HFFc6 (cell line): Measurements from ENCODE around the gene TOMM40L. TPM values are rescaled to one million over a fixed set of nuclear protein-coding genes. Genes with fewer than 3 reads are reported as not detected.
"Not testable (repeated sequence)": the region's sequence is repeated elsewhere in the genome, so short reads cannot be mapped to it uniquely, and the experiment has no call there.

Experiments
- DNase-seq: peaks from one replicate; pipeline ENCODE4 v3.0.0-alpha.2; 2018
- H3K27ac Mint-ChIP-seq: 2 replicates; pipeline ENCODE4 v1.8.0; 2020; ENCODE audit warnings: mild to moderate bottlenecking, mixed read lengths
- H3K27me3 Mint-ChIP-seq: 2 replicates; pipeline ENCODE4 v1.8.0; 2021; ENCODE audit warnings: mild to moderate bottlenecking, moderate library complexity, mixed read lengths; ENCODE audit not compliant: insufficient read depth
- H3K36me3 Mint-ChIP-seq: 2 replicates; pipeline ENCODE4 v1.8.0; 2021; ENCODE audit warnings: low read depth, mixed read lengths
- H3K4me1 Mint-ChIP-seq: 2 replicates; pipeline ENCODE4 v1.8.0; 2020; ENCODE audit warnings: low read depth, mixed read lengths
- H3K4me3 Mint-ChIP-seq: 2 replicates; pipeline ENCODE4 v1.8.0; 2020; ENCODE audit warnings: mild to moderate bottlenecking, moderate library complexity, mixed read lengths
- H3K9me3 Mint-ChIP-seq: 2 replicates; pipeline ENCODE4 v1.8.0; 2020; ENCODE audit warnings: mild to moderate bottlenecking, mixed read lengths
- total RNA-seq, 6 experiments: library from RNA; stranded (reverse); fragmentation: NEBNext Ultra II Directional; extraction: Animal tissue kit (Norgen Biotek cat#: 25700); gene quantifications; 2 replicates in 1 of 6; 3 replicates in 5 of 6; pipeline ENCODE4 v1.2.3, GENCODE V29; 2021
- TF ChIP-seq, protein P1 (sequence below): fragments of 200-600 bp; sonication (generic); IDR thresholded peaks from 2 replicates; pipeline ENCODE4 v1.5.0; 2021; ENCODE audit warnings: antibody characterized with exemption, mild to moderate bottlenecking

TOMM40L gene
- total RNA-seq, 6 experiments from 2014 or later = 9.8 to 13.6 (median 10.6) TPM

DNA sequence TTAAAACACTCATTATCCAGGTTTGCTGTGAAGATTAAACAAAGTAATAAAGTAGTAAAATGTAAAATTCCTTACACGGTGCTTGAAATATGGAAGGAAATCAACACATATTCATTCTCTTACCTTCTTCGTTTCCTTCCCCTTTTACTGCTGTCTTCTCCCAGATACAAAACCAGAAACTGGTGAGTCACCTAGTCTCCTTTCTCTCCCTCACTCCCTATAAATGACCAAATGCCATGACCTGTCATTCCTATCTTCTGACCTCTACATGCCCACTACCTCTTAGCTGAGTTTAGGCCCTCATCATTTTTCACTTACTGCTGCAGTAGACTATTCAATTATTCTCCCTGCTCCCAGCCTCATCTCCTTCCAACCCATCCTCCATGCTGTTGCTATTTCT lies 16.5 kb downstream of the TOMM40L start:
- H3K4me3 Mint-ChIP-seq = no peak overlapping the region
- no peaks in the 10 kb centered on the region for H3K9me3 Mint-ChIP-seq
- H3K27me3 Mint-ChIP-seq = peaks cover 17% of the 10 kb centered on the region
- no peak overlapping the region for H3K27ac Mint-ChIP-seq
- no peaks in the 10 kb centered on the region for H3K36me3 Mint-ChIP-seq
- peaks cover 17% of the 10 kb centered on the region for H3K4me1 Mint-ChIP-seq
- TF ChIP-seq, protein P1, sequence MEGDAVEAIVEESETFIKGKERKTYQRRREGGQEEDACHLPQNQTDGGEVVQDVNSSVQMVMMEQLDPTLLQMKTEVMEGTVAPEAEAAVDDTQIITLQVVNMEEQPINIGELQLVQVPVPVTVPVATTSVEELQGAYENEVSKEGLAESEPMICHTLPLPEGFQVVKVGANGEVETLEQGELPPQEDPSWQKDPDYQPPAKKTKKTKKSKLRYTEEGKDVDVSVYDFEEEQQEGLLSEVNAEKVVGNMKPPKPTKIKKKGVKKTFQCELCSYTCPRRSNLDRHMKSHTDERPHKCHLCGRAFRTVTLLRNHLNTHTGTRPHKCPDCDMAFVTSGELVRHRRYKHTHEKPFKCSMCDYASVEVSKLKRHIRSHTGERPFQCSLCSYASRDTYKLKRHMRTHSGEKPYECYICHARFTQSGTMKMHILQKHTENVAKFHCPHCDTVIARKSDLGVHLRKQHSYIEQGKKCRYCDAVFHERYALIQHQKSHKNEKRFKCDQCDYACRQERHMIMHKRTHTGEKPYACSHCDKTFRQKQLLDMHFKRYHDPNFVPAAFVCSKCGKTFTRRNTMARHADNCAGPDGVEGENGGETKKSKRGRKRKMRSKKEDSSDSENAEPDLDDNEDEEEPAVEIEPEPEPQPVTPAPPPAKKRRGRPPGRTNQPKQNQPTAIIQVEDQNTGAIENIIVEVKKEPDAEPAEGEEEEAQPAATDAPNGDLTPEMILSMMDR = no peak
- no peak for DNase-seq

DNA sequence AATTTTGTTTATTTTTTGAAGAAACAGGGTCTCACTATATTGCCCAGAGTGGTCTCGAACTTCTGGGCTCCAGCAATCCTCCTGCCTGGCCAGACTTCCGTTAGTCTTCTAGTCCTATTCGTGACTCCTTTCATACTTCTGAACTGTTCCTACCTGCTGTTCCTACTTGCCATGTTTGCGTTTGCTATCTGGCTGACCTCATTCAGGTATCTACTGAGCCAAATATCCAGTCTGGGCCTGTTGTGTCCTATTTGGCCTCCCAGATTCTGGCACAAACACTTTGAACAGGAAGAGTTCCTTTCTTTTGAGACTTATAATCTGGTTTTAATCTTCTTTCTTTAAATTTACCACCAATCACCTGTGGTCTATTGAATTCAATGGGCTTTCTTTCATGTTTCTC lies 19.0 kb downstream of the TOMM40L start:
- H3K4me3 Mint-ChIP-seq = no peak overlapping the region
- TF ChIP-seq, protein P1 = no peak
- peaks cover 18% of the 10 kb centered on the region for H3K27me3 Mint-ChIP-seq
- no peak for DNase-seq
- no peak overlapping the region for H3K27ac Mint-ChIP-seq
- peaks cover 11% of the 10 kb centered on the region for H3K4me1 Mint-ChIP-seq
- peaks cover 3% of the 10 kb centered on the region for H3K36me3 Mint-ChIP-seq
- H3K9me3 Mint-ChIP-seq = peaks cover 3% of the 10 kb centered on the region

DNA sequence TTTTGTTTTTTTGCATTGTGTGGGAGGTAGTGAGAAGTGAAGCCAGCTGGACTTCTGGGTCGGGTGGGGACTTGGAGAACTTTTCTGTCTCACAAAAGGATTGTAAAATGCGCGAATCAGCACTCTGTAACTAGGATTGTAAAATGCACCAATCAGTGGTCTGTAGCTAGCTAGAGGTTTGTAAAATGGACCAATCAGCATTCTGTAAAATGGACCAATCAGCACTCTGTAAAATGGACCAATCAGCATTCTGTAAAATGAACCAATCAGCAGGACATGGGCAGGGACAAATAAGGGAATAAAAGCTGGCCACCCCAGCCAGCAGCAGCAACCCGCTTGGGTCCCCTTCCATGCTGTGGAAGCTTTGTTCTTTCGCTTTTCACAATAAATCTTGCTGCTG lies 24.2 kb downstream of the TOMM40L start:
- DNase-seq, H3K27ac Mint-ChIP-seq, H3K4me1 Mint-ChIP-seq: not testable (repeated sequence)

DNA sequence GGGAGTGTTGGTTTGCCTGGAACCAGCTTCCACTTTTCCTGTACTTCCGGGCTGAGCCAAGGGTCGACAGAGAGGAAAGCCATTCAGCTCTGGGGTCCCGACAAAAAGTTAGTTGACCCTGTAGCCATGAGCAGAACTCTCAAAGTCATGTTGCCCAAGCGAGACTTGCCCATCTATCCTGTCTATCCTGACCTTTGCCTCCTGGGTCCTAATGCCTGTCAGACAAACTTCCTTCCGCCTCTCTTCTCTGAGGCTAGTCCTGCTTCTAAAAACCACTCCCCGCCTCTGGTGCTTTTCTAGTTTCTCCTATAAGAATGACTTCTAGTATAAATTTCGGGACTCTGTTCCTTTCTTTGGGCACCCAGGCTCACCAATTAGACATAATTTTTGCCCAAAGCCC lies 25.0 kb downstream of the TOMM40L start:
- Mint-ChIP-seq H3K9me3 (peaks cover 12% of the 10 kb centered on the region), H3K36me3 (peaks cover 10% of the 10 kb centered on the region), H3K4me3 (no peak overlapping the region), H3K4me1 (no peaks in the 10 kb centered on the region), H3K27me3 (peaks cover 18% of the 10 kb centered on the region), H3K27ac (no peak overlapping the region)
- TF ChIP-seq, protein P1 = no peak
- DNase-seq = no peak

More for the DNA sequence above, 24.2 kb downstream of the TOMM40L start:
- H3K4me3 Mint-ChIP-seq, H3K36me3 Mint-ChIP-seq: not testable (repeated sequence)
- peaks cover 12% of the 10 kb centered on the region for H3K9me3 Mint-ChIP-seq
- H3K27me3 Mint-ChIP-seq = peaks cover 20% of the 10 kb centered on the region

DNA sequence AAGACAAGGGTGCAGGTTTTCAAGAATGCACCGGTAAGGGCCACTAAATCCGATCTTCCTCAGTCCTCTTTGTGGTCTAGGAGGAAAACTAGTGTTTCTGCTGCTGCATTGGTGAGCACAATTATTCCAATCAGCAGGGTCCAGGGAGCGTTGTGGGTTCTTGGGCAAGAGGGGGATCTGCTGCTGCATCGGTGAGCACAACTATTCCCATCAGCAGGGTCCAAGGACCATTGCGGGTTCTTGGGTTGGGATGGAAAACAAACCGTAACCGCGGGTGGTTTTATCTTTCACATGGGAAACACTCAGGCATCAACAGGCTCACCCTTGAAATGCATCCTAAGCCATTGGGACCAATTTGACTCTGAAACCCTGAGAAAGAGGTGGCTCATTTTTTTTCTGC lies 25.7 kb downstream of the TOMM40L start:
- Mint-ChIP-seq H3K9me3 (peaks cover 13% of the 10 kb centered on the region), H3K4me1 (no peaks in the 10 kb centered on the region), H3K36me3 (peaks cover 10% of the 10 kb centered on the region), H3K4me3 (no peak overlapping the region), H3K27ac (no peak overlapping the region), H3K27me3 (peaks cover 19% of the 10 kb centered on the region)
- no peak for DNase-seq
- TF ChIP-seq, protein P1 = no peak

DNA sequence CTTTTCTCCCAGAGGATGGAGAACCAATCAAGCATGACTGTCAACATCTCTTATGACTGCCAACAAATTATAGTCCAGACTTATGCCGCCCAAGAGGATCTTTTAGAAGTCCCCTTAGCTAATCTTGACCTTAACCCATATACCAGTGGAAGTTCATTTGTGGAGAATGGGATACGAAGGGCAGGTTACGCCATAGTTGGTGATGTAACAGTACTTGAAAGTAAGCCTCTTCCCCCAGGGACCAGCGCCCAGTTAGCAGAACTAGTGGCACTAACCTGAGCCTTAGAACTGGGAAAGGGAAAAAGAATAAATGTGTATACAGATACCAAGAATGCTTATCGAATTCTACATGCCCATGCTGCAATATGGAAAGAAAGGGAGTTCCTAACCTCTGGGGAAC lies 29.4 kb downstream of the TOMM40L start:
- H3K4me3 Mint-ChIP-seq, DNase-seq, H3K4me1 Mint-ChIP-seq, H3K27ac Mint-ChIP-seq: not testable (repeated sequence)
- H3K27me3 Mint-ChIP-seq = peaks cover 43% of the 10 kb centered on the region
- H3K9me3 Mint-ChIP-seq = peaks cover 26% of the 10 kb centered on the region
- H3K36me3 Mint-ChIP-seq = peaks cover 22% of the 10 kb centered on the region

DNA sequence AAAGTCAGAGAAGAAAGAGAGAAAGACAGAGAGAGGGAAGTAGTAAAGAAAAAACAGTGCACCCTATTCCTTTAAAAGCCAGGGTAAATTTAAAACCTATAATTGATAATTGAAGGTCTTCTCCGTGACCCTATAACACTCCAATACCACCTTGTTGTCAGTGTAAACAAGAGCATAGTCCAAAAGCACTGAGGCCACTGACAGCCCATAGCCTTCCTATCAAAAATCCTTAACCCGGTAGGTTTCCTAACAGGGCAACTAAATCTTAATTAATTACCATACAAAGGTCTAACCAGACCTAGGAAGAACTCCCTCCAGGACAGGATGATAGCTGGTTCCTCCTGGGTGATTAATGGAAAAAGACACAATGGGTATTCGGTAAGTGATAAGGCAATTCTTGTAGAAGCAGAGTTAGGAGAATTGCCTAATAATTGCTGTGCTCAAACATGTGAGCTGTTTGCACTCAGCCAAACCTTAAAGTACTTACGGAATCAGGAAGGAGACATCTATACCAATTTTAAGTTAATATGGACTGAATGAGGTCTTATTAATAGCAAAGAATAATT lies 30.2 kb downstream of the TOMM40L start:
- peaks cover 20% of the 10 kb centered on the region for H3K36me3 Mint-ChIP-seq
- peaks cover 23% of the 10 kb centered on the region for H3K9me3 Mint-ChIP-seq
- not testable (repeated sequence) for H3K4me3 Mint-ChIP-seq, H3K27ac Mint-ChIP-seq, H3K4me1 Mint-ChIP-seq, DNase-seq
- H3K27me3 Mint-ChIP-seq = peaks cover 48% of the 10 kb centered on the region

DNA sequence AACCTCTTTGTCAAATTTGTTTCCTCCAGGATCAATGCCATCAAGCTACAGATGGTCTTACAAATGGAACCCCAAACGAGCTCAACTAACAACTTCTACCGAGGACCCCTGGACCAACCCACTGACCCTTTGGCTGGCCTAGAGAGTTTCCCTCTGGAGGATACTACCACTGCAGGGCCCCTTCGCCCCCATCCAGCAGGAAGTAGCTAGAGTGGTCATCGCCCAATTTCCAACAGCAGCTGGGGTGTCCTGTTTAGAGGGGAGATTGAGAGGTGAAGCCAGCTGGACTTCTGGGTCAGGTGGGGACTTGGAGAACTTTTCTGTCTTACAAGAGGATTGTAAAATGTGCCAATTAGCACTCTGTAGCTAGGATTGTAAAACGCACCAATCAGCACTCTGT lies 31.2 kb downstream of the TOMM40L start:
- not testable (repeated sequence) for H3K4me3 Mint-ChIP-seq, DNase-seq, H3K27ac Mint-ChIP-seq, H3K4me1 Mint-ChIP-seq
- Mint-ChIP-seq H3K36me3 (peaks cover 18% of the 10 kb centered on the region), H3K9me3 (peaks cover 21% of the 10 kb centered on the region), H3K27me3 (peaks cover 49% of the 10 kb centered on the region)
